Smooth muscle cell (in vitro differentiated cells): ENCODE results near the gene CDCA3. TPM values are rescaled to one million over a fixed set of nuclear protein-coding genes. Genes with fewer than 3 reads are reported as not detected.

Source experiments
- DNase-seq: peaks from one replicate; lab custom pipeline; 2025; ENCODE audit not compliant: unreplicated experiment; lab: John Stamatoyannopoulos, UW
- H2AFZ ChIP-seq: fragments of 200-600 bp; sonication (generic); 2 replicates; pipeline ENCODE4 v1.6.0; 2016; ENCODE audit warnings: antibody characterized with exemption, low read depth, mild to moderate bottlenecking
- H3F3A ChIP-seq: fragments of 200-600 bp; sonication (generic); 2 replicates; pipeline ENCODE4 v1.6.0; 2017; ENCODE audit warnings: antibody characterized with exemption, low read depth
- H3K27ac ChIP-seq: fragments of 200-600 bp; sonication (generic); 2 replicates; pipeline ENCODE4 v1.5.1; 2016; ENCODE audit warnings: low read depth, mild to moderate bottlenecking
- H3K27me3 ChIP-seq: fragments of 200-600 bp; sonication (generic); 2 replicates; pipeline ENCODE4 v1.6.1; 2016; ENCODE audit warnings: low read depth, mild to moderate bottlenecking
- H3K36me3 ChIP-seq: fragments of 200-600 bp; sonication (generic); 2 replicates; pipeline ENCODE4 v1.5.1; 2016; ENCODE audit warnings: low read depth
- H3K4me1 ChIP-seq: fragments of 200-600 bp; sonication (generic); 2 replicates; pipeline ENCODE4 v1.5.1; 2016; ENCODE audit warnings: low read depth
- H3K4me2 ChIP-seq: fragments of 200-600 bp; sonication (generic); 2 replicates; pipeline ENCODE4 v1.6.0; 2016; ENCODE audit warnings: mild to moderate bottlenecking
- H3K4me3 ChIP-seq: fragments of 200-600 bp; sonication (generic); 2 replicates; pipeline ENCODE4 v1.5.1; 2016; ENCODE audit warnings: mild to moderate bottlenecking
- H3K79me2 ChIP-seq: fragments of 200-600 bp; sonication (generic); 2 replicates; pipeline ENCODE4 v1.6.0; 2016; ENCODE audit warnings: low read depth, mild to moderate bottlenecking
- H3K9ac ChIP-seq: fragments of 200-600 bp; sonication (generic); 2 replicates; pipeline ENCODE4 v1.6.0; 2016; ENCODE audit warnings: low read depth
- H3K9me3 ChIP-seq: fragments of 200-600 bp; sonication (generic); replicated peaks from 2 replicates; pipeline ENCODE4 v1.5.1; 2016; ENCODE audit warnings: low read depth
- H4K20me1 ChIP-seq: fragments of 200-600 bp; sonication (generic); 2 replicates; pipeline ENCODE4 v1.6.0; 2016; ENCODE audit warnings: low read depth
- WGBS: methylation state at CpG from one replicate; pipeline ENCODE4 v1.1.7; 2016; ENCODE audit warnings: low lambda C conversion rate; 5-methylcytosine and 5-hydroxymethylcytosine counted together
- polyA plus RNA-seq: library from polyadenylated mRNA; unstranded; fragments of >200 nt; fragmentation: Nextera tagmentation; extraction: Ambion mirVana; gene quantifications from 2 replicates; pipeline ENCODE4 v1.2.1, GENCODE V29; 2016
- total RNA-seq: library from RNA; depleted of rRNA; stranded (reverse); fragments of >200 nt; gene quantifications from 2 replicates; pipeline ENCODE4 v1.2.3, GENCODE V29; 2014
- TF ChIP-seq, protein P1 (sequence below): fragments of 200-600 bp; sonication (generic); IDR thresholded peaks from 2 replicates; pipeline ENCODE4 v1.5.1; 2017; ENCODE audit warnings: borderline replicate concordance, mild to moderate bottlenecking, antibody characterized with exemption; ENCODE audit not compliant: insufficient read depth, poor library complexity, severe bottlenecking

Gene CDCA3
- total and polyA plus RNA-seq, 2 experiments from 2014 or later = 5.3 to 10.6 TPM

DNA sequence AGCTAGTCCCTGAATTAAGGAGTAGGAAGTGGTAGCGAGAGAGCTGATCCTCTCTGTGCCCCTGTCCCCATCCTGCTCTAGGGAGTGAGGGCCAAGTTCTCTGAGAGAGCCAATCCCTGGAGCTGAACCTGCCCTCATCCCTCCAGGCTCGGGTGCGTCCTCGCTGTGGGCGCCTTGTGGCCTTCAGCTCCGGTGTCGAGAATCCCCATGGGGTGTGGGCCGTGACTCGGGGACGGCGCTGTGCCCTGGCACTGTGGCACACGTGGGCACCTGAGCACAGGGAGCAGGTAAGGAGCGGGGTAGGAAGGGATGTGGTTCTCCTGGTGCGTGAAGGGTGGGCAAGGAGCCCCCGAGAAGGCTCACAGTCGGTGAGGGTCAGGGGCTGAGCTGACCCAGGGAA, 12.2 kb downstream of the CDCA3 start:
- H3K36me3 ChIP-seq = no peaks in the 10 kb centered on the region

DNA sequence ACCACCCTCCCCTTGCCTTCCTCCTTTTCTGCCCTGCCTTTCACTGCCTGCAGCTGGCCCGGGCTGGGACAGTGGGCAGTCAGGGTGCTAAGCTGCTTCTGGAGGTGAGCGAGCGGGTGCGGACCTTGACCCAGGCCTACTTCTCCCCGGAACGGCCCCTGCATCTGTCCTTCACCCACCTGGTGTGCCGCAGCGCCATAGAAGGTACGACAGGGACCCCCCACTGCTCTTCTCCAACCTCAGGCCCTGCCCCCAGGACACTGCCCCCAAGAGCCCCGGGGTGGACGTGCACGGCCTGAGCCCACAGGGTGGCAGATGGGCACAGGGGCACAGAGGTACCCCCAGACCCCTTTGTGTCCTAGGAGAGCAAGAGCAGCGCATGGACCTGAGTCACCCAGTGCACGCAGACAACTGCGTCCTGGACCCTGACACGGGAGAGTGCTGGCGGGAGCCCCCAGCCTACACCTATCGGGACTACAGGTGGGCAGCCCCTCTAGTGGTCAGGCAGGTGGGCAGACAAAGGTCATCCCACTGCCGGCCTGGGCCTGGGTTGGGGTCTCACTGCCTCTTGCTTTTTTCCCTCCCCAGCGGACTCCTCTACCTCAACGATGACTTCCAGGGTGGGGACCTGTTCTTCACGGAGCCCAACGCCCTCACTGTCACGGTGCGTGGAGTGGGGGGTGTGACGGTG, 13.6 kb downstream of the CDCA3 start:
- H2AFZ ChIP-seq = no peak overlapping the region
- H3K4me2 ChIP-seq = no peak overlapping the region
- H3K27me3 ChIP-seq = no peaks in the 10 kb centered on the region
- H3F3A ChIP-seq = no peaks in the 10 kb centered on the region
- H3K79me2 ChIP-seq = no peaks in the 10 kb centered on the region
- H3K27ac ChIP-seq = no peak overlapping the region
- H4K20me1 ChIP-seq = peaks cover 10% of the 10 kb centered on the region
- TF ChIP-seq, protein P1, sequence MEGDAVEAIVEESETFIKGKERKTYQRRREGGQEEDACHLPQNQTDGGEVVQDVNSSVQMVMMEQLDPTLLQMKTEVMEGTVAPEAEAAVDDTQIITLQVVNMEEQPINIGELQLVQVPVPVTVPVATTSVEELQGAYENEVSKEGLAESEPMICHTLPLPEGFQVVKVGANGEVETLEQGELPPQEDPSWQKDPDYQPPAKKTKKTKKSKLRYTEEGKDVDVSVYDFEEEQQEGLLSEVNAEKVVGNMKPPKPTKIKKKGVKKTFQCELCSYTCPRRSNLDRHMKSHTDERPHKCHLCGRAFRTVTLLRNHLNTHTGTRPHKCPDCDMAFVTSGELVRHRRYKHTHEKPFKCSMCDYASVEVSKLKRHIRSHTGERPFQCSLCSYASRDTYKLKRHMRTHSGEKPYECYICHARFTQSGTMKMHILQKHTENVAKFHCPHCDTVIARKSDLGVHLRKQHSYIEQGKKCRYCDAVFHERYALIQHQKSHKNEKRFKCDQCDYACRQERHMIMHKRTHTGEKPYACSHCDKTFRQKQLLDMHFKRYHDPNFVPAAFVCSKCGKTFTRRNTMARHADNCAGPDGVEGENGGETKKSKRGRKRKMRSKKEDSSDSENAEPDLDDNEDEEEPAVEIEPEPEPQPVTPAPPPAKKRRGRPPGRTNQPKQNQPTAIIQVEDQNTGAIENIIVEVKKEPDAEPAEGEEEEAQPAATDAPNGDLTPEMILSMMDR = no peak
- no peak for DNase-seq
- H3K36me3 ChIP-seq = no peaks in the 10 kb centered on the region
- H3K4me3 ChIP-seq = no peak overlapping the region
- no peaks in the 10 kb centered on the region for H3K9me3 ChIP-seq
- H3K4me1 ChIP-seq = peaks cover 11% of the 10 kb centered on the region
- WGBS = 98% methylated on average over 26 of the region's 26 CpGs
- no peak overlapping the region for H3K9ac ChIP-seq

More for the DNA sequence above, 12.2 kb downstream of the CDCA3 start:
- no peak overlapping the region for H3K4me3 ChIP-seq
- H3K27ac ChIP-seq = no peak overlapping the region
- H3K9me3 ChIP-seq = no peaks in the 10 kb centered on the region
- no peaks in the 10 kb centered on the region for H3K27me3 ChIP-seq
- H4K20me1 ChIP-seq = peaks cover 6% of the 10 kb centered on the region
- H3F3A ChIP-seq = no peaks in the 10 kb centered on the region
- TF ChIP-seq, protein P1 = no peak
- H3K4me2 ChIP-seq = no peak overlapping the region
- WGBS = 97% methylated on average over 16 of the region's 16 CpGs
- no peaks in the 10 kb centered on the region for H3K79me2 ChIP-seq
- H3K4me1 ChIP-seq = peaks cover 11% of the 10 kb centered on the region
- no peak overlapping the region for H2AFZ ChIP-seq
- no peak for DNase-seq
- no peak overlapping the region for H3K9ac ChIP-seq

DNA sequence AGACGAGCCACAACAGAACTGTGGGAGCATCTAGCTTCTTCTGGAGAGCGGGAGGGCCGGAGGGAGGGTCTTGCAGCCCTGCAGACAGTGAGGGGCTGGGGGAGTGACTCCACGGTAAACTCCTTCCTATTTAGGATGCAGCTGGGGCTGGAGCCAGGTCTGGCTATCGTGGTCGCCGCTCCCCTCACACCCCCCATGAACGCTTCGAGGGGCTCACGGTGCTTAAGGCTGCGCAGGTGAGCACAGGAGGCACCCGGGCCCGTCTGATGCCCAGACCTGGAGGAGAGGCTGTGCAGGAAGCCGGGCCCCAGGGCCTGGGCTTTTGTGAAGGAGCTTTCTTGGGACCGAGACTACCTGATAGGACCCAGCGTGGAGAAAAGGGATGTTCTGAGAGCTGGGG, 14.2 kb downstream of the CDCA3 start:
- Histone ChIP-seq H3K4me3 (no peak overlapping the region), H3K36me3 (no peaks in the 10 kb centered on the region), H3K79me2 (no peaks in the 10 kb centered on the region), H3F3A (no peaks in the 10 kb centered on the region), H3K9me3 (no peaks in the 10 kb centered on the region), H3K27ac (no peak overlapping the region), H3K27me3 (no peaks in the 10 kb centered on the region), H3K4me2 (no peak overlapping the region), H4K20me1 (peaks cover 10% of the 10 kb centered on the region), H3K9ac (no peak overlapping the region), H2AFZ (no peak overlapping the region), H3K4me1 (peaks cover 11% of the 10 kb centered on the region)
- DNase-seq = no peak
- WGBS = 93% methylated on average over 16 of the region's 16 CpGs
- TF ChIP-seq, protein P1 = no peak

DNA sequence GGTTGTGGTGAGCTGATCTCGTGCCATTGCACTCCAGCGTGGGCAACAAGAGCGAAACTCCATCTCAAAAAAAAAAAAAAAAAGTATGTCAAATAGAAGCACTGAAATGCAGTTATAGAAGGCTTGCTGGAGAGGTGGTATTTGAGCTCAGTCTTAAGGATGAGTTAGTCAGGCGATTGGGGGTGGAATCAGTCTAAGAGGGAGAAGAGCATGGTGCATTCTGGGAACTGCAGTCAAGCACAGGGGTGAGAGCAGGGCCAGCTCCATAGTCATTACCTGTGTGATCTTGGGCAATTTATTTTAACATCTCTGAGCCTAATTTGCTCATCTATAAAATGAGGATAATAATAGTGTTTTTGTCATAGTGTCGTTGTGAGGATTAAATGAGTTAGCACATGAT, 16.2 kb downstream of the CDCA3 start:
- no peak overlapping the region for H3K4me3 ChIP-seq
- H3K79me2 ChIP-seq = no peaks in the 10 kb centered on the region
- no peak for DNase-seq
- H3K9ac ChIP-seq = no peak overlapping the region
- H3K27ac ChIP-seq = no peak overlapping the region
- H3K36me3 ChIP-seq = no peaks in the 10 kb centered on the region
- no peaks in the 10 kb centered on the region for H3K9me3 ChIP-seq
- no peak overlapping the region for H2AFZ ChIP-seq
- WGBS = 91% methylated on average over 5 of the region's 5 CpGs
- no peak overlapping the region for H3K4me2 ChIP-seq
- peaks cover 8% of the 10 kb centered on the region for H3K4me1 ChIP-seq
- no peaks in the 10 kb centered on the region for H3K27me3 ChIP-seq
- TF ChIP-seq, protein P1 = no peak
- peaks cover 14% of the 10 kb centered on the region for H4K20me1 ChIP-seq
- H3F3A ChIP-seq = no peaks in the 10 kb centered on the region
